Keratinocyte (primary cell): Measurements from ENCODE around the gene NR3C2. TPM values are rescaled to one million over a fixed set of nuclear protein-coding genes. Genes with fewer than 3 reads are reported as not detected.

ENCODE experiments used
- DNase-seq: peaks from one replicate; pipeline ENCODE4 v3.0.0-alpha.2; 2011; ENCODE audit warnings: low read depth, missing footprints, low spot score
- FAIRE-seq: peaks from 2 replicates; lab custom pipeline; 2011; peaks lifted over from hg19 to GRCh38; lab: Jason Lieb, UNC
- H2AFZ ChIP-seq: 2 replicates; pipeline ENCODE4 v1.6.0; 2012; ENCODE audit warnings: low read length, control low read depth, inconsistent platforms; ENCODE audit not compliant: control insufficient read depth
- H3K27ac ChIP-seq: 2 replicates; pipeline ENCODE4 v1.5.1; 2011; ENCODE audit warnings: low read length; ENCODE audit not compliant: control insufficient read depth, insufficient read depth
- H3K27me3 ChIP-seq: 3 replicates; pipeline ENCODE4 v1.6.0; 2011; ENCODE audit warnings: low read length; ENCODE audit not compliant: control insufficient read depth, insufficient read depth; ENCODE audit errors: extremely low read depth
- H3K36me3 ChIP-seq, 2 experiments: 2 replicates in 1 of 2; 3 replicates in 1 of 2; pipeline ENCODE4 v1.5.1; 2011; ENCODE audit warnings: low read length in 2 of 2, mild to moderate bottlenecking in 1 of 2; ENCODE audit not compliant: control insufficient read depth in 2 of 2, insufficient read depth in 2 of 2; ENCODE audit errors: extremely low read depth in 1 of 2
- H3K4me1 ChIP-seq: 3 replicates; pipeline ENCODE4 v1.5.1; 2011; ENCODE audit warnings: low read length; ENCODE audit not compliant: control insufficient read depth, insufficient read depth; ENCODE audit errors: extremely low read depth
- H3K4me2 ChIP-seq: 3 replicates; pipeline ENCODE4 v1.6.0; 2011; ENCODE audit warnings: low read depth, low read length; ENCODE audit not compliant: control insufficient read depth, insufficient read depth; ENCODE audit errors: extremely low read depth
- H3K4me3 ChIP-seq, 3 experiments: fragments of 200-600 bp in 1 of 3; sonication (generic) in 1 of 3; 2 replicates in 2 of 3; 3 replicates in 1 of 3; pipeline ENCODE4 v1.5.1; 2011 to 2016; ENCODE audit warnings: low read length in 3 of 3, mild to moderate bottlenecking in 3 of 3, control low read depth in 2 of 3, inconsistent platforms in 1 of 3, low read depth in 1 of 3, mixed read lengths in 1 of 3, mixed run types in 1 of 3, moderate library complexity in 1 of 3; ENCODE audit not compliant: control insufficient read depth in 2 of 3, insufficient read depth in 2 of 3; ENCODE audit errors: extremely low read depth in 1 of 3
- H3K79me2 ChIP-seq: 2 replicates; pipeline ENCODE4 v1.6.0; 2012; ENCODE audit warnings: low read length; ENCODE audit not compliant: control insufficient read depth, insufficient read depth
- H3K9ac ChIP-seq: 3 replicates; pipeline ENCODE4 v1.6.0; 2011; ENCODE audit warnings: low read length; ENCODE audit not compliant: control insufficient read depth, insufficient read depth; ENCODE audit errors: extremely low read depth
- H3K9me1 ChIP-seq: 3 replicates; pipeline ENCODE4 v1.6.0; 2011; ENCODE audit warnings: low read length; ENCODE audit not compliant: control insufficient read depth, insufficient read depth; ENCODE audit errors: extremely low read depth
- H3K9me3 ChIP-seq: 2 replicates; pipeline ENCODE4 v1.5.1; 2012; ENCODE audit warnings: low read depth, low read length; ENCODE audit not compliant: control insufficient read depth
- H4K20me1 ChIP-seq: 3 replicates; pipeline ENCODE4 v1.6.0; 2011; ENCODE audit warnings: low read length; ENCODE audit not compliant: control insufficient read depth, insufficient read depth; ENCODE audit errors: extremely low read depth
- EZH2 ChIP-seq: IDR thresholded peaks from one replicate; pipeline ENCODE4 v1.6.1; 2012; ENCODE audit warnings: inconsistent platforms, mild to moderate bottlenecking, low read length, moderate library complexity
- dilution Hi-C: fragments of 300-500 bp; cut with MboI; formaldehyde crosslinking; loops from one replicate; pipeline ENCODE4 v1.7.0; 2020; ENCODE audit warnings: low sequenced_read_pairs; ENCODE audit not compliant: extremely low pct_ligation_motif_present
- polyA plus RNA-seq, 5 experiments: library from polyadenylated mRNA; depleted of rRNA in 3 of 5; stranded (reverse) in 3 of 5; stranded (forward) in 1 of 5; unstranded in 1 of 5; fragments of >200 nt; gene quantifications; 1 replicate in 1 of 5; 2 replicates in 3 of 5; 3 replicates in 1 of 5; pipeline versions ENCODE4 v1.2.1 to v1.2.3, GENCODE V29; 2011 to 2012; ENCODE audit warnings: missing spikeins in 2 of 5, low read depth in 1 of 5, low replicate concordance in 1 of 5
- TF ChIP-seq, protein P1 (sequence below), 3 experiments: IDR thresholded peaks in 1 of 3; conservative IDR thresholded peaks in 1 of 3; optimal IDR thresholded peaks in 1 of 3; 2 replicates in 2 of 3; 3 replicates in 1 of 3; pipeline versions ENCODE3 to v1.5.1; 2011; ENCODE audit warnings: low read length in 3 of 3, mild to moderate bottlenecking in 3 of 3, moderate library complexity in 2 of 3, control low read depth in 1 of 3, inconsistent platforms in 1 of 3; ENCODE audit not compliant: insufficient read depth in 2 of 3; ENCODE audit errors: extremely low read depth in 1 of 3

Gene NR3C2
- polyA plus RNA-seq, 1 donor (not counting 4 experiments of a cell fraction or from before 2014, with no cell fraction given): 1.5 TPM

DNA sequence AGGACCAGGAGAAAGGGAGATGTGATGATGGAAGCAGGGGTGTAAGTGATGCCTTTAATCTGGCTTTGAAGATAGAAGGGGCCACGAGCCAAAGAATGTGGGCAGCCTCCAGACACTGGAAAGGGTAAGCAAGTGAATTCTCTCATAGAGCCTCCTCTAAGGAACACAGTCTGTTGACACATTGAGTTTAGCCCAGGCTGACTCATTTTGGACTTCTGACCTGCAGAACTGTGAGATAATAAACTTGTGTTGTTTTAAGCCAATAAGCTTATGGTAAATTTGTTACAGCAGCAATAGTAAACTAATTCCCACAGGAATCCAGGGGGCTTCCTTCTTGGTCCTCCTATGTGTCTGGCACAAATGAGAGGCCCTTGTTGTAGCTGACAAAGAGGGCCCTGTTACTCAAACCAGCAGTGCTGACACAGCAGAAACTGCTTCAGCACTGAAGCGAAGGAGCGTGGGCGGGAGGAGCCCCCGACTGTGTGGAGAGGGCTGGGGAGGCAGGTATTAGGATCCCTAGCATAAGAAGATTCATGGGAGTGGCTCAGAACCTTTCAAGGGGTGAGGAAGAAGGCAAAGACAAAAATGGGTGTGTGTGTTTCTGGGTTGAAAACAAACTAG, 268.7 kb downstream of the NR3C2 start:
- H3K9me3 ChIP-seq: no peaks in the 10 kb centered on the region
- H3K36me3 ChIP-seq: no peaks in the 10 kb centered on the region
- H3K79me2 ChIP-seq: no peaks in the 10 kb centered on the region
- H3K4me2 ChIP-seq: no peak overlapping the region
- no peak overlapping the region for H3K9ac ChIP-seq
- H3K27me3 ChIP-seq: no peaks in the 10 kb centered on the region
- no peak overlapping the region for H3K27ac ChIP-seq
- no peaks in the 10 kb centered on the region for H4K20me1 ChIP-seq
- no peaks in the 10 kb centered on the region for H3K9me1 ChIP-seq
- no peak overlapping the region for H2AFZ ChIP-seq
- no peak for TF ChIP-seq EZH2
- TF ChIP-seq, protein P1, sequence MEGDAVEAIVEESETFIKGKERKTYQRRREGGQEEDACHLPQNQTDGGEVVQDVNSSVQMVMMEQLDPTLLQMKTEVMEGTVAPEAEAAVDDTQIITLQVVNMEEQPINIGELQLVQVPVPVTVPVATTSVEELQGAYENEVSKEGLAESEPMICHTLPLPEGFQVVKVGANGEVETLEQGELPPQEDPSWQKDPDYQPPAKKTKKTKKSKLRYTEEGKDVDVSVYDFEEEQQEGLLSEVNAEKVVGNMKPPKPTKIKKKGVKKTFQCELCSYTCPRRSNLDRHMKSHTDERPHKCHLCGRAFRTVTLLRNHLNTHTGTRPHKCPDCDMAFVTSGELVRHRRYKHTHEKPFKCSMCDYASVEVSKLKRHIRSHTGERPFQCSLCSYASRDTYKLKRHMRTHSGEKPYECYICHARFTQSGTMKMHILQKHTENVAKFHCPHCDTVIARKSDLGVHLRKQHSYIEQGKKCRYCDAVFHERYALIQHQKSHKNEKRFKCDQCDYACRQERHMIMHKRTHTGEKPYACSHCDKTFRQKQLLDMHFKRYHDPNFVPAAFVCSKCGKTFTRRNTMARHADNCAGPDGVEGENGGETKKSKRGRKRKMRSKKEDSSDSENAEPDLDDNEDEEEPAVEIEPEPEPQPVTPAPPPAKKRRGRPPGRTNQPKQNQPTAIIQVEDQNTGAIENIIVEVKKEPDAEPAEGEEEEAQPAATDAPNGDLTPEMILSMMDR (optimal IDR thresholded peaks at IDR 0.05 in 1 of 3, IDR thresholded peaks at IDR 0.05 in 1 of 3, conservative IDR thresholded peaks at IDR 0.05 in 1 of 3; ENCODE audit: extremely low read depth in 1 of 3, insufficient read depth in 2 of 3, low read length in 3 of 3): no peak
- peaks cover 14% of the 10 kb centered on the region for H3K4me1 ChIP-seq
- H3K4me3 ChIP-seq: no peak overlapping the region
- dilution Hi-C loops: no loop called here
- no peak for FAIRE-seq
- no peak for DNase-seq

GRCh38 chr4:148171596-148171995, 270.6 kb downstream of the NR3C2 start:
- no peak for DNase-seq
- H3K27ac ChIP-seq: peak overlapping the region; percentile 17
- FAIRE-seq: no peak

More at GRCh38 chr4:148171596-148171995, 270.6 kb downstream of the NR3C2 start:
- Histone ChIP-seq H3K9ac (no peak overlapping the region), H3K79me2 (no peaks in the 10 kb centered on the region), H3K4me2 (peak overlapping the region; percentile 65), H4K20me1 (no peaks in the 10 kb centered on the region), H3K9me1 (no peaks in the 10 kb centered on the region), H3K9me3 (no peaks in the 10 kb centered on the region), H3K36me3 (no peaks in the 10 kb centered on the region), H2AFZ (no peak overlapping the region), H3K4me1 (peaks cover 14% of the 10 kb centered on the region), H3K4me3 (no peak overlapping the region), H3K27me3 (no peaks in the 10 kb centered on the region)
- dilution Hi-C loops: no loop called here
- TF ChIP-seq, protein P1 (optimal IDR thresholded peaks at IDR 0.05 in 1 of 3, IDR thresholded peaks at IDR 0.05 in 1 of 3, conservative IDR thresholded peaks at IDR 0.05 in 1 of 3; ENCODE audit: extremely low read depth in 1 of 3, insufficient read depth in 2 of 3, low read length in 3 of 3): peak in 1 of 3 experiments; percentile 4
- no peak for TF ChIP-seq EZH2
